GM21576 (cell line): ENCODE data around the gene STPG2.
"Not testable (repeated sequence)": the region's sequence is repeated elsewhere in the genome, so short reads cannot be mapped to it uniquely, and the experiment has no call there.

Source experiments
- ATAC-seq: cut with Tn5 transposase; IDR thresholded peaks from one replicate; pipeline ENCODE4 v1.9.1; 2021; ENCODE audit warnings: mild to moderate bottlenecking, moderate library complexity; ENCODE audit not compliant: unreplicated experiment

STPG2 gene

GRCh38 chr4:97646997-97647396, 496.3 kb downstream of the STPG2 start:
- no peak for ATAC-seq

DNA sequence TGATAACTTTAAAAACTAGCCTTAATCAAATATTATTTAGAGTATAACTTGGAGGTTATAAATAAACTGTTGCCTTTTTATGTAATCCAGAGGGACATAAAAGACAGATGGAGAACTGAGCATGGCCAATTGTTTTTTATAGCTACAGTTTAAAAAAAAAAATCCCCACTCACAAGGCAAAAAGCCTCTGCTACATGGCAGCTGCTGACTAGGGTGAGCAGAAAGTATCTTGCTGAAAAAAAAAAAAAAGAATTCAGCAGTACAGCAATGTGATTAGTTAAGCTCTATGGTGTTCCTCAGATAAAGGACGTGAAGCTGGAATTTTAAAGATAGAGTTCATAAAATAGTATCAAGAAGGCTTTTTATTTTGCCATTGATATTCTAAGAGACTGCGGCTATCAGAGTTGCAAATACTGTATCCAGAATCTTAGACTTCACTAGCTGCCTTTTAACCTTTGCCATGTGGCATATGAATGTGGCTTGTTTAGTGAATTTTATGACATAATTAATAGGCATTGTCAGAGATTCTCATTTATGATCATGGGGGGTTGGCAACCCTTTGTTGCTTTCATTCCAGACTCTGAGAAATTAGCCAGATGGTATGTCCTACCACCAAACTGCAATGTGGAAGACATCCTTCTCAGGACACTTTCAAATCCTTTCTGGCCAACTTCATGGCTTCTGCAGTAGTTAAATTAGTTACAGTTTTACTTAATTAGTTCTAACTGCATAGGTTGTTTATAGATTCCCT, 498.0 kb downstream of the STPG2 start:
- ATAC-seq: no peak

GRCh38 chr4:97643179-97643578, 500.1 kb downstream of the STPG2 start:
- no peak for ATAC-seq

- ATAC-seq: no peak
These were observed 503.3 kb downstream of the STPG2 start for GRCh38 chr4:97639961-97640360.

- not testable (repeated sequence) for ATAC-seq
These were observed 509.4 kb downstream of the STPG2 start for GRCh38 chr4:97633831-97634230.

- ATAC-seq: no peak
These were observed 515.5 kb downstream of the STPG2 start for GRCh38 chr4:97627750-97628149.

DNA sequence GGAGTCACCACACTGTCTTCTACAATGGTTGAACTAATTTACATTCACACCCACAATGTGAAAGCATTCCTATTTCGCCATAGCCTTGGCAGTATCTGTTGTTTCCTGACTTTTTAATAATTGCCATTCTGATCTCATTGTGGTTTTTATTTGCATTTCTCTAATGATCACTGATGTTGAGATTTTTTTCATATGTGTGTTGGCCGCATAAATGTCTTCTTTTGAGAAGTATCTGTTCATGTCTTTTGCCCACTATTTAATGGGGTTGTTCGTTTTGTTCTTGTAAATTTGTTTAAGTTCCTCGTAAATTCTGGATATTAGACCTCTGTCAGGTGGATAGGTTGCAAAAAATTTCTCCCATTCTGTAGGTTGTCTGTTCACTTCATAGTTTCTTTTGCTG, 519.1 kb downstream of the STPG2 start:
- no peak for ATAC-seq

DNA sequence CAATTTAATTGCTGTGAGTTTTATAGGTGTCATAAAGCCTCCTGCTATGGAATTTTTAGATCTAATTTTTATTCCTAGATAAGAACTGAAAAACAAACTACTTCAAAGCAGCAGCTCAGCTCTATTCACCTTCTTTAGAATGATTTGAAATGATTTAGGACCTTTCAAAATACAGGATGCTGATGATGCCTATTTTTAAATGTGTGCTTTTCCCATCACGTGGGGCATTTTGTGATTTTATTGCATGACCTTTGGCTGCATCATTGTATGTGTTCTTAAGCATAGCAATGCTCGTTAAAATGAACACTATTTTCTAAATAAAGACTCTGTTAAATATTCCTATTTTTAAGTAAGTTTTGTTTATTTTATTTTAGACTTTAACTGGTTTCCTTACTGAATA, 537.3 kb downstream of the STPG2 start:
- ATAC-seq: no peak

GRCh38 chr4:97593248-97593647, 550.0 kb downstream of the STPG2 start:
- no peak for ATAC-seq

GRCh38 chr4:97590266-97590665, 553.0 kb downstream of the STPG2 start:
- no peak for ATAC-seq

DNA sequence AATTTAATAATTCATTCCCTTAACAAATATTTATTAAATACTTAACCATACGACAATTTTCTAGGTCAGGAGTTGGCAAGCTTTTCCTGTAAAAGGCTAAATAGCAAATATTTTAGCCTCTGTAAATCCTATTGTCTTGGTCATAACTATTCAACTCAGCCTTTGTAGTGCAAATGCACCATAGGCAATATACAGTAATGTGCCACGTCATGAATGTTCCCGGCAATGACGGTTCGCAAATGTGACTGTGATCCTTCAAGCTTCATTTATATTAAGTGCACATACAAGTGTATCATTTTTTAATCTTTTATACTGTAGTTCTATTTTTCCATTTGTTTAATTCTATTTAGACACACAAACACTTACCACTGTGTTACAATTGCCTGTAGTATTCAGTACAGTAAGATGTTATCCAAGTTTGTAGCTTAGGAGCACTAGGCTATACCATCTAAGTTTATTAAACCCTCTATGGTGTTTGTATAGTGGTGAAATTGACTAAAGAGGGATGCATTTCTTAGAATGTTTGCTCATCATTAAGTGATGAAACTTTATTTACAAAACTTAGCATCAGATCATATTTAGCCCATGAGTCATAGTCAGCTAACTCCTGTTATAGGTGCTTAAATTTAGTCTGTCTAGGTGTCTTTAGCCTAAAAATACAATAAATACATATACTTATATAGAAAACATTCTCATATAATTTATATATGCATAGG, 553.6 kb downstream of the STPG2 start:
- no peak for ATAC-seq

DNA sequence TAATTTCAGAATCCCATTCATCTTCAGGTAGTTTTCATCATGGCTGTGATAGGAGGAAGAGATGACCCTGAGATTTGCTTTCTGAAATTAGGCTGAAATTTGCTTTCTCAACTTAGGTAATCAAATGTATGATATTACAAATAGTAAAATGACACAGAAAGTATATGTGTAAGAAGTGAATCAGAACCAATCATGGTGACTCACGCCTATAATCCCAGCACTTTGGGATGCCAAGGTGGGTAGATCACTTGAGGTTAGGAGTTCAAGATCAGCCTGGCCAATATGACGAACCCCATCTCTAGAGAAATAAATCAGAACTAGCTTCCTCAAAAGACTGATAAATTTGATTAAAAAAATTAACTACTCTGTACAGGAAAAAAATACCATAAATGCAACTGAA, 555.4 kb downstream of the STPG2 start:
- ATAC-seq: no peak

- ATAC-seq: no peak
These were observed 558.0 kb downstream of the STPG2 start for GRCh38 chr4:97585274-97585673.

DNA sequence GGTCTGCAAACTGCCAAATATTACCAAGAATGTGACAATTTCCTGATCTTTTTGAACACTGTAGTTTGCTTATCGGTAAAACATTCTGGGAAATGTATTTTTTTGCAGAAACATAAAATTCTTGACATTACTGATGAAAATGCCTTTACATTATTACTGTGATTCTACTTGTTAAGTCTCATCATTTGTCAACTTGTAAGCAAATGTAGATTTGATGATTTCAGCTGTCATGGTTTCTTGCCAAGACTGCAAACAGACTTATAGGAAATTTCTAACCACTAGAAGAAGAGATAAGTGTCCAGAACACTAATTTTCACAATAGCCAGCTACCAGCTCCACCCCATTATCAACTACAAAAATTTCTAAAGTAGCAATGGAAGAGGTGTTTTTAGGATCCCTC, 560.4 kb downstream of the STPG2 start:
- ATAC-seq: no peak

GRCh38 chr4:97577004-97577403, 566.3 kb downstream of the STPG2 start:
- no peak for ATAC-seq

DNA sequence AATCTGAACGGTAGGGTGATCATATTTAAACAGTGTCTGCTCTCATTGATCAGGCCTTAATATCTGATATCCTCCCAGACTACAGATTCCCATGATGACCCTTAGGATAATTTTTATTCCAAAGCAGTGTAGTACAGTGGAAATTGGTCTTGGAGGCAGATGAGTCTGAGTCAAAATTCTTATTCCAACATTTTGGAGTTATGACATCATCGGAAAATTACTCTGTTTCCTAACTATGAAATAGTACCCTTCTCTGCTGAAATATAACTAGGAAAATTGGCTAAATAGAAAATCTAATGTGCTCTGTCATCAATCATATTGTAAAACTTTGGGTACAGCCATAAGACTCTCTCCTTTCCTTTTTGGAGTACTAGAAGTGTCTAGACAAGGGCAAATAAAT, 583.3 kb downstream of the STPG2 start:
- no peak for ATAC-seq

- ATAC-seq: no peak
These were observed 585.0 kb downstream of the STPG2 start for GRCh38 chr4:97558204-97558778.

GRCh38 chr4:97550637-97551036, 592.6 kb downstream of the STPG2 start:
- not testable (repeated sequence) for ATAC-seq

- ATAC-seq: peak; percentile 45
These were observed 594.2 kb downstream of the STPG2 start for GRCh38 chr4:97548943-97549583.

DNA sequence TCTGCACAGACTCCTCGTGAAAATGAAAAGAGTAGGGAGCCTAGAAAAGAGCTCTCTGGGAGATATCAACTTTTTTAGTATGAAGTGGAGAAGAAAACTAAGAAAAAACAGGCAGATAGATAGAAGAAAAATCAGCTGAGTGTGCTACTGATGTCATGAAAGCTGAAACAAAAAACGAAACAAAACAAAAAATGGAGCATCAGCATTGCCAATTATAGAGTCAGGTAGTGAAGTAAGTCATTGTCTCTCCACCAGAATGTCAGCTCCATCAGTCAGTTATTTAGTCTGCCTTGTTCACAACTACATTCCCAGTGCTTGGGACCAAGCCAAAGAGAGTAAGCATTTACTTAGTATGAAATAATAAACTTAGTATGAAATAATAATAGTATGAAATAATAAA, 595.1 kb downstream of the STPG2 start:
- no peak for ATAC-seq

GRCh38 chr4:97531351-97531750, 611.9 kb downstream of the STPG2 start:
- ATAC-seq: no peak

GRCh38 chr4:97530676-97531075, 612.6 kb downstream of the STPG2 start:
- ATAC-seq: no peak
